Epidermal melanocyte (primary cell): ENCODE measurements around the gene FGFRL1.

Experiments
- DNase-seq: peaks from one replicate; pipeline ENCODE4 v3.0.0; 2011; ENCODE audit warnings: low spot score; ENCODE audit not compliant: insufficient read length

Gene FGFRL1

DNA sequence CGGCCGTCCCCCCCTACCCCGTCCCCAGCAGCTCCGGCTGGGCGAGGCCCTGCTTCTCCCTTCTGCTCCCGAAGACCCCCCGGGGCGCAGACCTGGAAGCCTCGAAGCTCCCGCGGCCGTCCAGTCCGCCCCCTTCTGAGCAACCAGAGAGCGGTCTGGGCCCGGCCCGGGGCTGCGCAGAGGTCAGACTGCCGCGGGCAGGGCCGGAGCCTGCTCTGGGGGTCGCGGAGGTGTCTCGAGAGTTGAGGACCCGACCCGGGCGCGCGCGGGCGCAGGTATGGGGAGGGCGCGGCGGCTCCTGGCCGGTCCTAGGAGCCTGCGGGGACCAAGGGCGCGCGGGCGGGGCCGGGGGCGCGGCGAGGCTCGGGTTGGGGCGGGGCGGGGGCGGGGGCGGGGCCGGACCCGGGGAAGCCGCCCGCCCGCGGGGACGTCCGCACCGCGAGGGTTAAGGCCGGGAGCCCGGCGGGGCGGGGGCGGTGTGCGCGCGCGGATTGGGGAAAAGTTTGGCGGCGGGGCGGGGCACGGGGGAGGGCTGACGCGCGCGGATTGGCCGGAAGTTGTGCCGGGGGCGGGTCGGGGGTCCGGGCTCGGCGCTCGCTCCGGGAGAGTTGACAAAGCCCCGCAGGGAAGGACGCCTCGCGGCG is at the start of gene FGFRL1:
FGFRL1 (plus strand) TSS at position 605 of the 644 bp plus-strand sequence. CDS start 860 bp downstream, outside the sequence.
- DNase-seq, result peak; percentile 80

DNA sequence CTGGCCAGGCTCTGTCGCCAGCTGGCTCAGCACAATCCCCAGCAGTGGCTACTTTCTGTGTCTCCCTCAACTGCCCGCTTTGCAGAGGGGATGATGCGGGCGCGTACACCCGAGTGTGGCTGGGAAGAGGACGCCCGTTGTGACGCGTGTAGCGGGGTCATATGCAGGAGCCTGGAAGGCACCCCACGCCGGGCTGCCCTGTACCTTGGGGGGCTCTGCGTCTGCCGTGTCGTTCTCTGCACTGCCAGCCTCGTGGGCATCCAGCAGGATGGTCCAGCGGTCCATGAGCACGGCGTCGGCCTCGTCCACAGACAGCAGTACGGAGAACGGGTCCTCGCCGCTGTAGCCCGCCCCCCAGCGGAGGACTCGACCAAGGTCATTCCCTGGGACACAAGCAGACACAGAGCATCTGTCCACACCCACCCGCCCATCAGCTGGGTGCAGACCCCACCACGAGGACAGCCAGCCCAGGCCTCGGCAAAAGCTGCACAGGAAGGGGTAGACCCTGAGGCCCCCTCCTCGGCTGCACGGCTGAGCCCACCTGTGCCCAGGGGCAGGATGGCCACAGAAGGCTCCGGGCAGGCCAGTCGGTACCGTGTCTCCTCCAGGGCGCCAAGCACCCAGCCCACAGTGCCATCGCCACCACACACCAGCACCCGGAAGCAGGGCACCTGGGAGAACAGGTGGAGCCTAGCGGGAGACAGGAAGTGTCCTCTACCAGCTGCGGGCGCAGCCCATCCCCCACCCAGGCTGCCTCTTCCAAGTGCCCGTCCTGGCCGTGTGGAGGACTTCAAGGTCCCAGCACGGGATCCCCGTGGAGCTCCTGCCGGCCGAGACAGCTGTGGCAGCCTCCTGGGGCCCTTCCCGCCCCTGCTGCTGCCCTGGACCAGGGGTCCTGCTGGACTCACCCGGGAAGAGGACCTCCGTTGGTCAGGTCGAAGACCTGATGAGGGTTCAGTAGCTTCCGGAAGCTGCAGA is 48.9 kb upstream of the FGFRL1 start:
- DNase-seq, result no peak

GRCh38 chr4:963276-964225 is 47.9 kb upstream of the FGFRL1 start:
- DNase-seq, result no peak

DNA sequence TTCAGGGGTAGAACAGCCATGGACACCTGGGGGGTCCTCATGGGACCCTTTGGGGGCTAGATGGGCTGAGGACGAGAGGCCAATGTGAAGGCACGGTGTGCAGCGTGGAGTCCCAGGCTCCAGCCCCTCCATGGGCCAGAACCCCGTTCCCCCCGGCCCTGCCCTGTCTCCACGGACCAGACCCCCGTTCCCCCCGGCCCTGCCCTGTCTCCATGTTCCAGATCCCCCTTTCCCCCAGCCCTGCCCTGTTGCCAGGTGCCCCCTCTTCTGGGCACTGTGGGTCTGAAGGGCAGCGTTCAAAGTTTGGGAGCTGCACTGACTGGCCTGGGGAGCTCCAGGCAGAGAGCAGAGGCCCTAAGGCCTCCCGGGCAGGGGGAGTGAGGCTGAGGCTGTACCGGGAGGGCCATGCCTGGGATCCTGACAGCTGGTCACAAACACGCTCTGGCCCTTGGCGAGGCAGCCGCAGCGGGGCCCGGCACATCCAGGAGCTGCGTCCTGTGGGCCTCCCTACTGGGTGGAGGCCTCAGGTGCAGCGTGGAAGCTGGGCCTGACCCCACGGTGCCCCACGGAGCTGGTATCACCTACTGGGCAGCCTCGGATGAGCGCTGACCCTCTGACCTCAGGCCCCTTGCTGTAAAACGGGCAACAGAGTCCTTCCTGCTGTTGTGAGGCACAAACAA is 46.9 kb upstream of the FGFRL1 start:
- DNase-seq, result no peak

- DNase-seq, result no peak
Measured at GRCh38 chr4:965048-965765, 46.2 kb upstream of the FGFRL1 start.

GRCh38 chr4:965766-966134 is 45.7 kb upstream of the FGFRL1 start:
- no peak for DNase-seq

DNA sequence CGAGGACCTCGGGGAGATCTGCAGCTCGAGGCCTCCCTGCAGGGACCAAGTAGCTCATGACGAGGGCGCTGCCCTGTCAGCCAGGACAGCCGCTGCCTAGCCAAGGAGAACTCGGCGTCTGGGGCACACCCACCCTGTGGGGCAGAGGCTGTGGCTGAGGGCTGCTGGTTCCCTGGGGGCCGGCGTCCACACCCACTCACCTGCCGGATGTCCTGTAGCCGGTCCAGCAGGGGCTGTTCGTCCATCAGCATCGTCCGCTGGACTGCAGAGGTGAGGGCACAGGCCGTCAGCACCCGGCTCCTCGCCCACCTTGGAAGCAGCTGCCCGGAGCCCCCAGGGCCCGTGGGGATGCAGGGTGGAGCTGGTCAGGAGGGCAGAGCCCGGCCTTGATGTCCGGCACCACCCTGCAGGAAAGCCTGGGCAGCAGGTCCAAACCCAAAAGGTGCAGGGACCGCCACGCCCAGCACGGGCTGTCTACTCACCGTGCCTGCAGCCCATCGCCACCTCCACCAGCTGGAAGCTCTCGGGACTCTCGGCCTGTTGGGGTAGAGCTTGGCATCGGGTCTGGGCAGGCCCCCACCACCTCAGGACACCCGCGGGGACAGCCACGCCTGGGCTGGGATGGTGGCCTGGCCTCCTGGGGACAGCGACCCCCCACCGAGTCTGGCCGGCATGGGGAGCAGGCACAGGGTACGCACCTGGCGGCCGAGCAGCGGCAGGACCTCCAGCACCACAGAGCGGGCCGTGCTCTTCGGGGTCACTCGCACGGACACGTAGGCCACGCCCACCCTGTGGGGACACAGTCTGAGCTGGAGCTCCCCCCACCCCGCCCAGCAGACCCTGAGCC is 44.9 kb upstream of the FGFRL1 start:
- DNase-seq, result no peak

DNA sequence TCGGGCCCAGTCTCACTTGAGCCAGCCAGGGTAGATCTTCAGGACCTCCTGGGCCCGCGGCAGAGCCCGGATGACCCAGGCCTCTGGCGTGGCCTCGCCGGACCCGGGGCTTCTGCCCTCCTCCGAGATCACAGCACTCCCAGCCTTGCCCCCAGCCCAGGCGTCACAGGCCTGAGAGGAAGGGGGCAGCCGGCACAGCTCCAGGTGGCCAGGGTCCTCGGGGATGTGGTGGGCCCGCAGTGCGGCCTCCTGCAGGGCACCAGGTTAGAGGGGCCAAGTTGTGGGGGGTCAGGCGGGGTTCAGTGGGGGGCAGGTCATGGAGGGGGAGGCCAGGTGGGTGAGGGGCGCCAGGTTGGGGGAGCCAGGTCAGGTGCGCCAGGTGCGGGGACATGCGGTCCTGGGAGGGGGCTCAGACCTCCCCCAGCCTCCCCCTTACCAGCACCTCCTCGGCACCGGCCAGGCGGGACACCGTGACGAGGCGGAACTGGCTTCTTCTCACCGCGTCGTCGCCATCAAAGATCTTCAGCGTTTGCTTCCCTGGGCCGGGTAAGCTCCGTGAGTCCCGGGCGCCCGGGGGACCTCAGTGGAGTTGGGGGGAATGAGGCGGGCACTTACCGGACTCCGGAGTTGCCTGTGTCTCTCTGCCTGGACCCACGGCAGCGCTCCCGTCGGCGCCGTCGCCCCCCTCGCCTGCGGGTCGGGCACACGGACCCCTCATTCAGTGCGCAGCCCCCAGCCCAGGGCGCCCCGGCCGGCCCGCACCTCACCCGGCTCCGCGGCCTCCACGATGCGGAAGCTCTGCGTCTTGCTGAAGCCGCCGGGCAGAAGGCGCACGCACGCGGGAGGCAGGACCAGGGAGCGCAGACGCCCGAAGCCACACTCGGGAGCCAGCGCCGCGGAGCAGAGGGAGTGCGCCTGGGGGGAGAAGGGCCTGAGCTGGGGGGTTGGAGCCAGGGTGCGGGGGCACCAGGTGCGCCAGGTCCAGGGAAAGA is 44.0 kb upstream of the FGFRL1 start:
- DNase-seq, result no peak

- no peak for DNase-seq
Measured at GRCh38 chr4:968221-968620, 43.2 kb upstream of the FGFRL1 start.

DNA sequence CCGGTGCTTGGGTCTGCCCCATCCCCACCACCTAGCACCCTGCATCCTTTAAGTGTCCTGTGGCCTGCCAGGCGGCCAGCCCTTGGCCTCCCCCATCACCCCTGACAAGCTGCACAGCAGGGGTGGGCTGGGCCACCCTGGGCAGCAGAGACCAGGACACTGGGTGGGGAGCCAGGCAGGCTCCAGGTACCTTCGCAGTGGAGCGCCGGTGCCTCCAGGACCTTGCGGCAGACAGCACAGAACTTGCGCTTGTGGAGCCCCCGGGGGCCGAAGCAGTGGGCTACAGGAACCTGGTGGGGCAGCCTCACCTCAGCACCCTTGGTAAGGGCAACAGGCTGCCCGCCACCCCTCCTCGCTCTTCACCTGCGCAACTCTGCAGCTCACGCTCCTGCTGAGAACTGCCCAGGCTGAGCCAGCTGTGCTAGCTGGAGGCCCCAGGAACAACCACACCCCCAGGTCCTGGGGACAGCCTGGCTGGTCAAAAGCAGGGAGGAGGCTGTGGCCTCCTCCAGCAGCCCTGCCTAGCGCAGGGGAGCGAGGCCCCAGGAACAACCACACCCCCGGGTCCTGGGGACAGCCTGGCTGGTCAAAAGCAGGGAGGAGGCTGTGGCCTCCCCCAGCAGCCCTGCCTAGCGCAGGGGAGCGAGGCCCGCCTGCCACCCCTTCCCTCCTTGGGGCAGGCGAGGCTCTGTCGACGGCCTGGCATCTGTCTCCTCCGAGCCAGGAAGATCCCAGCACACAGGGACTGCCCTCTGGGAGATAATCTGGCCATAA is 42.6 kb upstream of the FGFRL1 start:
- DNase-seq, result no peak

DNA sequence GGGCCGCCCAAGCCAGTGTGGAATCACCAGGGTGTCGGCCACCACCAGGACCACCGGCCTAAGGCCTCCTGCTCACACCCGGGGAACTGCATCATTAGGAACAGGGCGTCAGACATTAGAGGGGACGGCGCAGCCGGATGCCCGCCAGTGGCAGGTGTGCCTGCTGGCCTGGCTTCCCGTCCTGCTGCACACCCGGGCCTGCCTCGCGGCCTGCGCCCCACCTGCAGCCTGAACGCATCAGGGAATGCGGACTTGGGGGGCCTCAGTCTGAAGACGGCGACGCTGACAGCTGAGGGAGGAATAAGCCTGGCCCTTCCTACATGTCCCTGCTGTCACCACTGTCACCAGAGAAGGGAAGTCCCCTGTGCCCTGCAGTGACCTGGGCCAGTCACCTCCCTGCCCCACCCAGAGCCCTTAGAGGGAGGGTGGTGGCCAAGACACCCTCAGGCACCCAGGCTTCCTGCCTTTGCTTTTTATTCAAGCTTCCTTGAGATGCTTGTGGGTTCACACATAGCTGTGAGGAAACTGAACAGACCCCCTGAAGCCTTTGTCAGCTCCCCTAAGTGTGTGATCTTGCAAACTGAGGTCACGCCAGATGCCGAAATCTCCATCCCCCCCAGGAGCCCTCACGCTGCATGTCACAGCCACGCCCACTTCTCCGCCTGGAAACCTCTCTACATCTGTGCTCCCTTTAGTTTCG is 41.2 kb upstream of the FGFRL1 start:
- no peak for DNase-seq

DNA sequence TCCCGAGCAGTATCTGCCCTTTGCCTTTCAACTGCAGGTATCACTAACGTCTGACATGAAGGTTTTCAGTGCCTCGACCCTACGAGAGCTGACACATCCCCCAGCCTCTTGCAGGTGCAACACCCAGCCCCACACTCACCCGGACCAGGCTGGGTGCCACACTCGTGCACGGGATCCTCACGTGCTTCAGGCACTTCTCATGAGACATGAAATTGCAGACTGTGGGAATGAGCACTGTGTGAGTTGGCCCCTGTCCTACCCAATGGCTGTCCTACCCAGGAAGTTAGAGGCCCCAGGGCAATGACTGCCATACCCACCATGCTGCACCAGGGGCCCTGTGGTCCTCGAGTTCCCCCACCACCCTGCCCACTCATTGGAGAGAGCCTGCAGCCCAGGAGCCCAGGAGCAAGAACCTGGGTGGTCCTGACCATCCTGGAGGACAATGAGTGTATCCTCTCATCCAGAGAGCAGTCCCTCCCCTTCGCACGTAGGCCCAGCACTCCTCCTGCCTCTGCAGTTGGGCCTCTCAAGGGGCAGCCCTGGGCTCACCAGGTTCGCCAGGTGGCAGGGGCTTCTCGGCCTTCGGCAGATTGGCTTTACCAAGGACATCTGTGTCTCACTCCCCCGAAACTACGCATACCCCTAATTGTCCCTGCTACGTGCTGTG is 40.4 kb upstream of the FGFRL1 start:
- no peak for DNase-seq

DNA sequence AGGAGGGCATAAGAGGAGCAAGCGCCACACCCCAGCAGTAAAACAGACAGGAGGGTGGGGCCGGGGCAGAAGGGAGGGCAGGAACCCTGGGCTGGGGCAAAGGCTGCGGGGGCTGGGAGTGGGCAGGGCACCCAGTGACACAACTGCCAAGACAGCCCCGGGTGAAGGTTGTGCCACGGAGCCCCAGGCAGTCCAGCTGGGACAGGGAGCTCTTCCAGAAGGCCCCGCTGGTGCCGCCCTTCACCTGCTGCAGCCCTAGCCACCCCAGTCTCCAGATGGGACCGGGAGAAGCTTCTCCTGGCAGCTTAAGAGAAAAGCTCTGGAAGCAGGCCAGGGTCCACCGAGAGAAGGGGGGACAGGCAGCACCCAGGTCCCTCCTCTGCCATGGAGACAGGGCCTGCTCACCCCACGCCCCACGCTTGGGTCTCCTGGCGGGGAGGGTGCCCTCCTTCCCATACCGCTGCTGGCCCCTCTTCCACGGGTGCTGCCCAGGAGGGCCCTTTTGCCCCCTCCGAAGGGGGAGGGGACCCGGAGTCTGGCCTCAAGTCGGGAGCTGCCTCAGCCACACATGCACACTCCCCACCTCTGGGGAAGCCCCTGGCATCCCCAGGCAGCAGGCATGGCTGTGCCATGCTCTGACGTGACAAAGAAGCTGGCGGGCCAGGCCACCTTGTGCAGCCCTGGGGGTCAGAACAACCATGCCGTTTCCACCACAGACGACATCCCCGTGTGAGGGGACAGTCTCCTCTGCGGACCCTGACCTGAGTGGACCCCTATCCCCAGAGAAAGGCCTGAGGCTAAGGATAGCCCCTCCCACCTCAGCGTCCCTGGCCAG is 39.5 kb upstream of the FGFRL1 start:
- DNase-seq, result no peak

DNA sequence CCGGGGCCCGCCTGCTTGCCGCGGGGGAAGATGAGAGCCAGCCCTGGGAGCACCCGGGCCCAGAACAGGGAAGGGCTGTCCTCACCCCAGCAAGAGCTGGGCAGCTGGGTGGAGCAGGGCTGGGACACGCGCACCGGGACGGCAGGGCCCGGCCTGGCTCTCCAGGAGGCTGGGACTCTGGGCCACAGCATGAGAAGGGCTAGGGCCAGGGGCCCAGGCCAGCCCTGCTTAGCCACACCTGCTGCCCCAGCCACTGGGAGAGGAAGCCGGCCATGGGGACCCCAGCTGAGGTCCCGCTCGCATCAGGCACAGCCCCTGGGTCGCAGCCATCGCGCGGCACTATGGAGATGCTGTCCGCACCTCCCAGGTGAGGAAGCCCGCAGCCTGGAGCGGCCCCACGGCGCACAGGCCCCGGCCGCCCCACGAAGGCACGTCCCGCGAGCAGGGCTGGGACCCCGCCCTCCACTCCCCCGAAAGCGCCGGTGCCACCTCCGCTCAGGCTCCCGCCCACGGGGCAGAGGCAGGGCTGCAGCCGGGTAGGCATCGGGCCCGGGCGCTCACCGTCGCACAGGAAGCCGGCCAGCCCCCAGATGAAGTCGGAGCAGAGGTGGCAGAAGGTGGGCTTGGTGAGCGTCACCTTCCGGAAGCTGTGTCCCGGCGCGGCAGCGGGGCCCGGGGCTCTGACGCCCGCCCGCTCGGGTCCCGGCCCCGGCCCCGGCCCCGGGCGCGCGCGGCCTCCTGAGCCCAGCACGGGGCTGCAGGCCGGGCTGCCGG is 38.6 kb upstream of the FGFRL1 start:
- DNase-seq, result no peak
